CD8-positive, alpha-beta memory T cell (primary cell): ENCODE results near the gene PNPLA5. TPM values are rescaled to one million over a fixed set of nuclear protein-coding genes. Genes with fewer than 3 reads are reported as not detected.

ENCODE experiments used
- CTCF ChIA-PET: fragments of 350-600 bp; sonication (Branson Sonifier 250); formaldehyde crosslinking; loops from one replicate; lab custom pipeline; 2021; ENCODE audit warnings: antibody characterized with exemption; lab: Charles Lee
- POLR2A ChIA-PET: fragments of 350-600 bp; sonication (Branson Sonifier 250); formaldehyde crosslinking; loops from one replicate; lab custom pipeline; 2021; ENCODE audit warnings: antibody characterized with exemption; lab: Charles Lee
- DNase-seq, 5 donors: peaks; one replicate each; pipeline versions ENCODE4 v3.0.0 to v3.0.0-alpha.2; 2020 to 2022; ENCODE audit warnings: mixed read lengths in 1 of 5
- H3K27ac ChIP-seq: one replicate; pipeline ENCODE4 v1.7.0; 2013; ENCODE audit warnings: low read depth, mild to moderate bottlenecking, low read length, moderate library complexity
- H3K27me3 ChIP-seq: 2 replicates; pipeline ENCODE4 v1.7.0; 2013; ENCODE audit warnings: low read length, mild to moderate bottlenecking; ENCODE audit not compliant: insufficient read depth, poor library complexity, severe bottlenecking
- H3K36me3 ChIP-seq: 2 replicates; pipeline ENCODE4 v1.7.0; 2013; ENCODE audit warnings: mild to moderate bottlenecking, low read length, moderate library complexity; ENCODE audit not compliant: insufficient read depth
- H3K4me1 ChIP-seq: 2 replicates; pipeline ENCODE4 v1.7.0; 2013; ENCODE audit warnings: mild to moderate bottlenecking, low read length, moderate library complexity; ENCODE audit not compliant: insufficient read depth
- H3K4me3 ChIP-seq: 2 replicates; pipeline ENCODE4 v1.7.0; 2013; ENCODE audit warnings: mild to moderate bottlenecking, low read length
- H3K9me3 ChIP-seq: 2 replicates; pipeline ENCODE4 v1.7.0; 2013; ENCODE audit warnings: mild to moderate bottlenecking, low read length
- H3K27ac Mint-ChIP-seq, 8 donors: one replicate each; pipeline ENCODE4 v1.8.0; 2020 to 2021; ENCODE audit warnings: mixed read lengths in 8 of 8, mild to moderate bottlenecking in 6 of 8, inconsistent platforms in 3 of 8, moderate library complexity in 3 of 8
- H3K27me3 Mint-ChIP-seq, 2 donors: one replicate each; pipeline ENCODE4 v1.8.0; 2020 to 2021; ENCODE audit warnings: mixed read lengths in 2 of 2, mild to moderate bottlenecking in 1 of 2, moderate library complexity in 1 of 2
- H3K36me3 Mint-ChIP-seq, 3 donors: one replicate each; pipeline ENCODE4 v1.8.0; 2020 to 2021; ENCODE audit warnings: mixed read lengths in 3 of 3, inconsistent platforms in 1 of 3, mild to moderate bottlenecking in 1 of 3
- H3K4me1 Mint-ChIP-seq, 3 donors: one replicate each; pipeline ENCODE4 v1.8.0; 2020 to 2021; ENCODE audit warnings: mixed read lengths in 3 of 3, inconsistent platforms in 1 of 3, mild to moderate bottlenecking in 1 of 3
- H3K4me3 Mint-ChIP-seq, 7 donors: one replicate each; pipeline ENCODE4 v1.8.0; 2020 to 2021; ENCODE audit warnings: mixed read lengths in 7 of 7, mild to moderate bottlenecking in 6 of 7, moderate library complexity in 4 of 7, inconsistent platforms in 2 of 7
- H3K9me3 Mint-ChIP-seq, 5 donors: one replicate each; pipeline ENCODE4 v1.8.0; 2020 to 2022; ENCODE audit warnings: mixed read lengths in 5 of 5, mild to moderate bottlenecking in 3 of 5, moderate library complexity in 2 of 5, inconsistent platforms in 1 of 5
- polyA plus RNA-seq: library from polyadenylated mRNA; unstranded; fragments of 300-500 nt; fragmentation: Illumina TruSeq; gene quantifications from one replicate; pipeline ENCODE4 v1.2.3, GENCODE V29; 2021
- total RNA-seq, 2 experiments: library from RNA; stranded (reverse); gene quantifications; one replicate each; pipeline ENCODE4 v1.2.3, GENCODE V29; 2021

PNPLA5 gene
- total and polyA plus RNA-seq, 3 experiments from 2014 or later, result not detected

- no peak overlapping the region for H3K27ac ChIP-seq
- Mint-ChIP-seq H3K27ac (peak overlapping the region in 1 of 8 donors; percentile 14), H3K4me3 (no peak overlapping the region), H3K9me3 (no peaks in the 10 kb centered on the region), H3K27me3 (peaks cover 40 to 56% of the 10 kb centered on the region in 2 donors), H3K4me1 (peaks cover 0 to 18% (median 9%) of the 10 kb centered on the region in 3 donors), H3K36me3 (no peaks in the 10 kb centered on the region)
- H3K4me3 ChIP-seq, result no peak overlapping the region
- POLR2A ChIA-PET, result no interaction called here
- H3K4me1 ChIP-seq, result no peaks in the 10 kb centered on the region
- DNase-seq, result no peak
- CTCF ChIA-PET, result no interaction called here
- no peaks in the 10 kb centered on the region for H3K36me3 ChIP-seq
- no peaks in the 10 kb centered on the region for H3K9me3 ChIP-seq
- peaks cover 13% of the 10 kb centered on the region for H3K27me3 ChIP-seq
Measured at GRCh38 chr22:43888740-43889139, 3.1 kb downstream of the PNPLA5 start.

GRCh38 chr22:43887391-43887790 is 4.4 kb downstream of the PNPLA5 start:
- POLR2A ChIA-PET, result no interaction called here
- Mint-ChIP-seq H3K9me3 (no peaks in the 10 kb centered on the region), H3K36me3 (no peaks in the 10 kb centered on the region), H3K27ac (no peak overlapping the region), H3K4me1 (peaks cover 0 to 20% (median 11%) of the 10 kb centered on the region in 3 donors), H3K4me3 (no peak overlapping the region), H3K27me3 (peaks cover 39 to 50% of the 10 kb centered on the region in 2 donors)
- no peak overlapping the region for H3K27ac ChIP-seq
- peaks cover 13% of the 10 kb centered on the region for H3K27me3 ChIP-seq
- H3K4me3 ChIP-seq, result no peak overlapping the region
- H3K4me1 ChIP-seq, result no peaks in the 10 kb centered on the region
- CTCF ChIA-PET, result no interaction called here
- H3K9me3 ChIP-seq, result no peaks in the 10 kb centered on the region
- H3K36me3 ChIP-seq, result no peaks in the 10 kb centered on the region
- no peak for DNase-seq

GRCh38 chr22:43886231-43886630 is 5.6 kb downstream of the PNPLA5 start:
- ChIA-PET POLR2A (no interaction called here), CTCF (no interaction called here)
- H3K27ac ChIP-seq, result no peak overlapping the region
- DNase-seq, result no peak
- H3K9me3 Mint-ChIP-seq, result no peaks in the 10 kb centered on the region
- no peak overlapping the region for H3K4me3 ChIP-seq
- no peaks in the 10 kb centered on the region for H3K9me3 ChIP-seq
- H3K27ac Mint-ChIP-seq, result no peak overlapping the region
- H3K27me3 Mint-ChIP-seq, result peaks cover 34 to 44% of the 10 kb centered on the region in 2 donors
- peaks cover 0 to 17% (median 11%) of the 10 kb centered on the region in 3 donors for H3K4me1 Mint-ChIP-seq
- H3K36me3 ChIP-seq, result no peaks in the 10 kb centered on the region
- peaks cover 13% of the 10 kb centered on the region for H3K27me3 ChIP-seq
- no peaks in the 10 kb centered on the region for H3K4me1 ChIP-seq
- H3K36me3 Mint-ChIP-seq, result no peaks in the 10 kb centered on the region
- no peak overlapping the region for H3K4me3 Mint-ChIP-seq

- ChIA-PET POLR2A (no interaction called here), CTCF (interaction anchor here (1.2 kb wide), 2 partner anchors 9 to 1109 kb away, joined by 3 read pairs; no protein-coding TSS in a partner anchor)
- H3K4me3 Mint-ChIP-seq, result no peak overlapping the region
- H3K9me3 Mint-ChIP-seq, result no peaks in the 10 kb centered on the region
- Histone ChIP-seq H3K4me1 (no peaks in the 10 kb centered on the region), H3K36me3 (no peaks in the 10 kb centered on the region), H3K9me3 (no peaks in the 10 kb centered on the region), H3K27me3 (peaks cover 13% of the 10 kb centered on the region), H3K27ac (no peak overlapping the region), H3K4me3 (no peak overlapping the region)
- peaks cover 29 to 44% of the 10 kb centered on the region in 2 donors for H3K27me3 Mint-ChIP-seq
- H3K36me3 Mint-ChIP-seq, result no peaks in the 10 kb centered on the region
- no peak for DNase-seq
- H3K27ac Mint-ChIP-seq, result peak overlapping the region in 1 of 8 donors; percentile 32
- H3K4me1 Mint-ChIP-seq, result peaks cover 0 to 17% (median 11%) of the 10 kb centered on the region in 3 donors
Measured at GRCh38 chr22:43885786-43886185, 6.0 kb downstream of the PNPLA5 start.

- peaks cover 10% of the 10 kb centered on the region for H3K27me3 ChIP-seq
- no peaks in the 10 kb centered on the region for H3K36me3 ChIP-seq
- Mint-ChIP-seq H3K27me3 (peaks cover 24 to 42% of the 10 kb centered on the region in 2 donors), H3K4me3 (no peak overlapping the region), H3K9me3 (no peaks in the 10 kb centered on the region), H3K36me3 (peaks cover 0 to 3% (median 0%) of the 10 kb centered on the region in 3 donors), H3K27ac (peak overlapping the region in 1 of 8 donors; percentile 81), H3K4me1 (peaks cover 0 to 17% (median 11%) of the 10 kb centered on the region in 3 donors)
- no peak overlapping the region for H3K27ac ChIP-seq
- no peak for DNase-seq
- no peak overlapping the region for H3K4me3 ChIP-seq
- no peaks in the 10 kb centered on the region for H3K9me3 ChIP-seq
- CTCF ChIA-PET, result interaction anchor here (1.2 to 1.6 kb wide), 4 partner anchors 9 to 1109 kb away, joined by 3 to 5 read pairs (median 3); no protein-coding TSS in a partner anchor
- POLR2A ChIA-PET, result interaction anchor here (0.6 kb wide), 1 partner anchor 67 kb away, joined by 3 read pairs; no protein-coding TSS in a partner anchor
- no peaks in the 10 kb centered on the region for H3K4me1 ChIP-seq
Measured at GRCh38 chr22:43885319-43885671, 6.5 kb downstream of the PNPLA5 start.

- Histone ChIP-seq H3K27ac (no peak overlapping the region), H3K36me3 (no peaks in the 10 kb centered on the region), H3K27me3 (peaks cover 5% of the 10 kb centered on the region), H3K4me3 (no peak overlapping the region), H3K9me3 (no peaks in the 10 kb centered on the region), H3K4me1 (no peaks in the 10 kb centered on the region)
- Mint-ChIP-seq H3K36me3 (peaks cover 0 to 3% (median 0%) of the 10 kb centered on the region in 3 donors), H3K9me3 (no peaks in the 10 kb centered on the region), H3K27ac (no peak overlapping the region), H3K4me3 (no peak overlapping the region), H3K4me1 (peaks cover 0 to 17% (median 11%) of the 10 kb centered on the region in 3 donors), H3K27me3 (peaks cover 19 to 38% of the 10 kb centered on the region in 2 donors)
- ChIA-PET CTCF (interaction anchor here (1.2 to 1.6 kb wide), 4 partner anchors 10 to 1110 kb away, joined by 3 to 5 read pairs (median 3); no protein-coding TSS in a partner anchor), POLR2A (interaction anchor here (0.6 kb wide), 1 partner anchor 68 kb away, joined by 3 read pairs; no protein-coding TSS in a partner anchor)
- peak in 2 of 5 donors; percentile 10 to 18 for DNase-seq
Measured at GRCh38 chr22:43884600-43885318, 7.1 kb downstream of the PNPLA5 start.

GRCh38 chr22:43883719-43884415 is 7.9 kb downstream of the PNPLA5 start:
- Mint-ChIP-seq H3K36me3 (peaks cover 0 to 3% (median 0%) of the 10 kb centered on the region in 3 donors), H3K4me3 (no peak overlapping the region), H3K9me3 (no peaks in the 10 kb centered on the region), H3K27me3 (peaks cover 19 to 35% of the 10 kb centered on the region in 2 donors), H3K27ac (no peak overlapping the region), H3K4me1 (peaks cover 0 to 17% (median 11%) of the 10 kb centered on the region in 3 donors)
- Histone ChIP-seq H3K27me3 (no peaks in the 10 kb centered on the region), H3K4me1 (no peaks in the 10 kb centered on the region), H3K27ac (no peak overlapping the region), H3K4me3 (no peak overlapping the region), H3K36me3 (no peaks in the 10 kb centered on the region), H3K9me3 (no peaks in the 10 kb centered on the region)
- ChIA-PET CTCF (interaction anchor here (1.4 to 1.6 kb wide), 2 partner anchors 16 to 22 kb away, joined by 3 to 5 read pairs; no protein-coding TSS in a partner anchor), POLR2A (interaction anchor here (0.5 kb wide), 1 partner anchor 72 kb away, joined by 3 read pairs; the partner anchor contains the start of gene EFCAB6)
- DNase-seq, result no peak
